Smooth muscle cell (in vitro differentiated cells): ENCODE data around the gene ZNF664. TPM values are rescaled to one million over a fixed set of nuclear protein-coding genes. Genes with fewer than 3 reads are reported as not detected.
"Not testable (repeated sequence)": the region's sequence is repeated elsewhere in the genome, so short reads cannot be mapped to it uniquely, and the experiment has no call there.

Experiments used
- DNase-seq: peaks from one replicate; lab custom pipeline; 2025; ENCODE audit not compliant: unreplicated experiment; lab: John Stamatoyannopoulos, UW
- H2AFZ ChIP-seq: fragments of 200-600 bp; sonication (generic); 2 replicates; pipeline ENCODE4 v1.6.0; 2016; ENCODE audit warnings: antibody characterized with exemption, low read depth, mild to moderate bottlenecking
- H3F3A ChIP-seq: fragments of 200-600 bp; sonication (generic); 2 replicates; pipeline ENCODE4 v1.6.0; 2017; ENCODE audit warnings: antibody characterized with exemption, low read depth
- H3K27ac ChIP-seq: fragments of 200-600 bp; sonication (generic); 2 replicates; pipeline ENCODE4 v1.5.1; 2016; ENCODE audit warnings: low read depth, mild to moderate bottlenecking
- H3K27me3 ChIP-seq: fragments of 200-600 bp; sonication (generic); 2 replicates; pipeline ENCODE4 v1.6.1; 2016; ENCODE audit warnings: low read depth, mild to moderate bottlenecking
- H3K36me3 ChIP-seq: fragments of 200-600 bp; sonication (generic); 2 replicates; pipeline ENCODE4 v1.5.1; 2016; ENCODE audit warnings: low read depth
- H3K4me1 ChIP-seq: fragments of 200-600 bp; sonication (generic); 2 replicates; pipeline ENCODE4 v1.5.1; 2016; ENCODE audit warnings: low read depth
- H3K4me2 ChIP-seq: fragments of 200-600 bp; sonication (generic); 2 replicates; pipeline ENCODE4 v1.6.0; 2016; ENCODE audit warnings: mild to moderate bottlenecking
- H3K4me3 ChIP-seq: fragments of 200-600 bp; sonication (generic); 2 replicates; pipeline ENCODE4 v1.5.1; 2016; ENCODE audit warnings: mild to moderate bottlenecking
- H3K79me2 ChIP-seq: fragments of 200-600 bp; sonication (generic); 2 replicates; pipeline ENCODE4 v1.6.0; 2016; ENCODE audit warnings: low read depth, mild to moderate bottlenecking
- H3K9ac ChIP-seq: fragments of 200-600 bp; sonication (generic); 2 replicates; pipeline ENCODE4 v1.6.0; 2016; ENCODE audit warnings: low read depth
- H3K9me3 ChIP-seq: fragments of 200-600 bp; sonication (generic); replicated peaks from 2 replicates; pipeline ENCODE4 v1.5.1; 2016; ENCODE audit warnings: low read depth
- H4K20me1 ChIP-seq: fragments of 200-600 bp; sonication (generic); 2 replicates; pipeline ENCODE4 v1.6.0; 2016; ENCODE audit warnings: low read depth
- WGBS: methylation state at CpG from one replicate; pipeline ENCODE4 v1.1.7; 2016; ENCODE audit warnings: low lambda C conversion rate; 5-methylcytosine and 5-hydroxymethylcytosine counted together
- polyA plus RNA-seq: library from polyadenylated mRNA; unstranded; fragments of >200 nt; fragmentation: Nextera tagmentation; extraction: Ambion mirVana; gene quantifications from 2 replicates; pipeline ENCODE4 v1.2.1, GENCODE V29; 2016
- total RNA-seq: library from RNA; depleted of rRNA; stranded (reverse); fragments of >200 nt; gene quantifications from 2 replicates; pipeline ENCODE4 v1.2.3, GENCODE V29; 2014
- TF ChIP-seq, protein P1 (sequence below): fragments of 200-600 bp; sonication (generic); IDR thresholded peaks from 2 replicates; pipeline ENCODE4 v1.5.1; 2017; ENCODE audit warnings: borderline replicate concordance, mild to moderate bottlenecking, antibody characterized with exemption; ENCODE audit not compliant: insufficient read depth, poor library complexity, severe bottlenecking

Gene ZNF664
- total and polyA plus RNA-seq, 2 experiments from 2014 or later: 6.4 to 47.7 TPM

DNA sequence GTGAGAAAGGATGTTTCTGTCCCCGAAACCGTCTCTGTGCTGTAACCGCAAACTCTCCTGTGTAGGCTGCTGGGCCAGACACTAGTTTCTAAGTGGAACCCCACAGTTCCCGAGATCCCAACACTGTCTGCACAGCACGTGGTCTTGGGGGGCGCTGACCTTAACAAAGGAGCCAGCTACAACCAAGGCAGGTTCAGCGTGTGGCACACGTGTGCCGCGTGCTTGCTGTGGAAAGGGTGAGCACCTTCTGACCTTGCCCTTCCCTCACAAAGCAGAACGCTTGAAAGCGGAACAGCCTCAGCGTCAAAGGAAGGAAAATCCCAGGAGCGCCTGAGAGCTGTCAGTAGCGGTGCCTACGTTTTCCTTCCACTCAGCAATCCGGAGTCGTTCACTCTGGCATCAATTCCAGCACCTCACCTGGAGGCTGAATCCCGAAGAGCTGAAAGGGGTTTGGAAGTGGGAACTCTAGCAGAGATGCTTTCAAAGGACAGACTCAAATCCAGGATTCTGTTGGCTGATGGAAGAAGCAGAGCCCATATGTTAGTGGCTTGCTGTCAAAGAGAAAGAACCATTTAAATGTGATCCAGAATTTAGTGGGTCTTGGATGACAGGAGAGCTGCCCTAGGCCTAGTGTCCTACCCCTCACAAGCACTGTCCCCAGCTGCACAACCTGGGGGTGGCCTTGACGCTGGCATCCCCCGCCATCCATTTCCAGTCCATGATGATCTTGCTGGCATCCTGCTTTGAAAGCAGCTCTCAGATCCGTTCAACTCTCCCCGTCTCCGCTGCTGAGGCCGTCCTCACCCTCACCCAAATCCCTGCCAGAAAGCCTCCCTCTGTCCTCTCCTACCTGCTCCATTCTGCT lies 27.5 kb upstream of the ZNF664 start:
- H2AFZ ChIP-seq: no peak overlapping the region
- 92% methylated on average over 25 of the region's 25 CpGs for WGBS
- no peak overlapping the region for H3K4me3 ChIP-seq
- no peak overlapping the region for H3K9ac ChIP-seq
- no peak overlapping the region for H3K27ac ChIP-seq
- DNase-seq: no peak
- peaks cover 7% of the 10 kb centered on the region for H3F3A ChIP-seq
- H4K20me1 ChIP-seq: peaks cover 51% of the 10 kb centered on the region
- H3K9me3 ChIP-seq: no peaks in the 10 kb centered on the region
- H3K79me2 ChIP-seq: no peaks in the 10 kb centered on the region
- no peaks in the 10 kb centered on the region for H3K36me3 ChIP-seq
- TF ChIP-seq, protein P1, sequence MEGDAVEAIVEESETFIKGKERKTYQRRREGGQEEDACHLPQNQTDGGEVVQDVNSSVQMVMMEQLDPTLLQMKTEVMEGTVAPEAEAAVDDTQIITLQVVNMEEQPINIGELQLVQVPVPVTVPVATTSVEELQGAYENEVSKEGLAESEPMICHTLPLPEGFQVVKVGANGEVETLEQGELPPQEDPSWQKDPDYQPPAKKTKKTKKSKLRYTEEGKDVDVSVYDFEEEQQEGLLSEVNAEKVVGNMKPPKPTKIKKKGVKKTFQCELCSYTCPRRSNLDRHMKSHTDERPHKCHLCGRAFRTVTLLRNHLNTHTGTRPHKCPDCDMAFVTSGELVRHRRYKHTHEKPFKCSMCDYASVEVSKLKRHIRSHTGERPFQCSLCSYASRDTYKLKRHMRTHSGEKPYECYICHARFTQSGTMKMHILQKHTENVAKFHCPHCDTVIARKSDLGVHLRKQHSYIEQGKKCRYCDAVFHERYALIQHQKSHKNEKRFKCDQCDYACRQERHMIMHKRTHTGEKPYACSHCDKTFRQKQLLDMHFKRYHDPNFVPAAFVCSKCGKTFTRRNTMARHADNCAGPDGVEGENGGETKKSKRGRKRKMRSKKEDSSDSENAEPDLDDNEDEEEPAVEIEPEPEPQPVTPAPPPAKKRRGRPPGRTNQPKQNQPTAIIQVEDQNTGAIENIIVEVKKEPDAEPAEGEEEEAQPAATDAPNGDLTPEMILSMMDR: no peak
- no peak overlapping the region for H3K4me2 ChIP-seq
- peaks cover 7% of the 10 kb centered on the region for H3K4me1 ChIP-seq
- no peaks in the 10 kb centered on the region for H3K27me3 ChIP-seq

- H3K36me3 ChIP-seq: no peaks in the 10 kb centered on the region
- peaks cover 57% of the 10 kb centered on the region for H4K20me1 ChIP-seq
- no peaks in the 10 kb centered on the region for H3K27me3 ChIP-seq
- H3K4me1 ChIP-seq: peaks cover 7% of the 10 kb centered on the region
- H3K27ac ChIP-seq: no peak overlapping the region
- WGBS: 92% methylated on average over 8 of the region's 8 CpGs
- no peak overlapping the region for H3K4me3 ChIP-seq
- H3K9ac ChIP-seq: no peak overlapping the region
- no peaks in the 10 kb centered on the region for H3K9me3 ChIP-seq
- H3K4me2 ChIP-seq: no peak overlapping the region
- H2AFZ ChIP-seq: no peak overlapping the region
- TF ChIP-seq, protein P1: no peak
- peaks cover 7% of the 10 kb centered on the region for H3F3A ChIP-seq
- DNase-seq: no peak
- H3K79me2 ChIP-seq: peaks cover 2% of the 10 kb centered on the region
Observed at GRCh38 chr12:123946152-123946515, 26.9 kb upstream of the ZNF664 start.

GRCh38 chr12:123946516-123947505 lies 26.2 kb upstream of the ZNF664 start:
- 97% methylated on average over 31 of the region's 35 CpGs for WGBS
- not testable (repeated sequence) for H3K79me2 ChIP-seq

DNA sequence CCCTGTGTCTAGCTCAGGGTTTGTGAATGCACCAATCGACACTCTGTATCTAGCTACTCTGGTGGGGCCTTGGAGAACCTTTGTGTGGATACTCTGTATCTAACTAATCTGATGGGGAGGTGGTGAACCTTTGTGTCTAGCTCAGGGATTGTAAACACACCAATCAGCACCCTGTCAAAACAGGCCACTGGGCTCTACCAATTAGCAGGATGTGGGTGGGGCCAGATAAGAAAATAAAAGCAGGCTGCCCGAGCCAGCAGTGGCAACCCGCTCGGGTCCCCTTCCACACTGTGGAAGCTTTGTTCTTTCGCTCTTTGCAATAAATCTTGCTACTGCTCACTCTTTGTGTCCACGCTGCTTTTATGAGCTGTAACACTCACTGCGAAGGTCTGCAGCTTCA lies 25.5 kb upstream of the ZNF664 start:
- not testable (repeated sequence) for H3K36me3 ChIP-seq, H3K27me3 ChIP-seq, DNase-seq, H2AFZ ChIP-seq, H3K27ac ChIP-seq, H3K4me2 ChIP-seq, H3K4me3 ChIP-seq, H3F3A ChIP-seq, H3K4me1 ChIP-seq, H3K9me3 ChIP-seq, H3K9ac ChIP-seq
- peaks cover 62% of the 10 kb centered on the region for H4K20me1 ChIP-seq
- H3K79me2 ChIP-seq: peaks cover 16% of the 10 kb centered on the region
- 75% methylated on average over 7 of the region's 7 CpGs for WGBS

More at GRCh38 chr12:123946516-123947505, 26.2 kb upstream of the ZNF664 start:
- H3K36me3 ChIP-seq, DNase-seq, H2AFZ ChIP-seq, H3K27me3 ChIP-seq, H3F3A ChIP-seq, H3K9me3 ChIP-seq, H3K9ac ChIP-seq, H3K4me3 ChIP-seq, H3K4me1 ChIP-seq, H3K4me2 ChIP-seq, H3K27ac ChIP-seq: not testable (repeated sequence)
- H4K20me1 ChIP-seq: peaks cover 64% of the 10 kb centered on the region
